Caki2 (cell line): ENCODE measurements around the gene MYCT1. TPM values are rescaled to one million over a fixed set of nuclear protein-coding genes. Genes with fewer than 3 reads are reported as not detected.

Source experiments
- total RNA-seq: library from RNA; depleted of rRNA; stranded (reverse); fragments of >200 nt; shearing (Covaris generic); gene quantifications from 2 replicates; pipeline ENCODE4 v1.2.3, GENCODE V29; 2014; ENCODE audit warnings: low replicate concordance; rRNA removed

MYCT1 gene
- total RNA-seq, 1 experiment from 2014 or later = not detected

Other genes with a start within 250 kb of the MYCT1 start
- 14.2 and 23.5 TPM in 2 replicates for gene SYNE1, start 60.5 kb upstream of the MYCT1 start, total RNA-seq
- gene VIP, start 52.9 kb downstream of the MYCT1 start, total RNA-seq = not detected in 2 replicates